ENCODE results near the gene SHANK2.

DNA sequence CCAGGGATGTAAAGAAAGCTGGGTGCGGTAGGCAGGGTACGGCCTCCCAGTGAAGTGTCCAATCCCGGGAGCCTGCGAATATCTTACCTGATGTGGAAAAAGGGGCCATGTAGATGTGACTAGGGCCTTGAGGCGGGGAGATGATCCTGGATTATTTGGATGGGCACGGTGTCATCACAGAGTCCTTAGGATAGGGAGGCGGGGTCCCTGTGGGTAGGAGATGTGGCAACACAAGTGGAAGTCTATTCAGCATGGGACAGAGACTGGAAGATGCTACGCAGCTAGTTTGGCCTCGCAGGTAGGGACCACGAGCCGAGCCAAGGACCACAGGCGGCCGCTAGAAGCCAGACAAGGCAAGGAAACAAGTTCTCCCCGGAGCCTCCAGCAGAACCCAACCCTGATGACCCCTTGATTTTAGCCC, 46.4 kb upstream of the SHANK2 start:
- TF ChIP-seq, protein P1, sequence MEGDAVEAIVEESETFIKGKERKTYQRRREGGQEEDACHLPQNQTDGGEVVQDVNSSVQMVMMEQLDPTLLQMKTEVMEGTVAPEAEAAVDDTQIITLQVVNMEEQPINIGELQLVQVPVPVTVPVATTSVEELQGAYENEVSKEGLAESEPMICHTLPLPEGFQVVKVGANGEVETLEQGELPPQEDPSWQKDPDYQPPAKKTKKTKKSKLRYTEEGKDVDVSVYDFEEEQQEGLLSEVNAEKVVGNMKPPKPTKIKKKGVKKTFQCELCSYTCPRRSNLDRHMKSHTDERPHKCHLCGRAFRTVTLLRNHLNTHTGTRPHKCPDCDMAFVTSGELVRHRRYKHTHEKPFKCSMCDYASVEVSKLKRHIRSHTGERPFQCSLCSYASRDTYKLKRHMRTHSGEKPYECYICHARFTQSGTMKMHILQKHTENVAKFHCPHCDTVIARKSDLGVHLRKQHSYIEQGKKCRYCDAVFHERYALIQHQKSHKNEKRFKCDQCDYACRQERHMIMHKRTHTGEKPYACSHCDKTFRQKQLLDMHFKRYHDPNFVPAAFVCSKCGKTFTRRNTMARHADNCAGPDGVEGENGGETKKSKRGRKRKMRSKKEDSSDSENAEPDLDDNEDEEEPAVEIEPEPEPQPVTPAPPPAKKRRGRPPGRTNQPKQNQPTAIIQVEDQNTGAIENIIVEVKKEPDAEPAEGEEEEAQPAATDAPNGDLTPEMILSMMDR (conservative IDR thresholded peaks at IDR 0.05): no peak
- no peak for TF ChIP-seq ZFX (IDR thresholded peaks at IDR 0.05)

Measured in C4-2B (cell line).